Right kidney (tissue), 1 donor: ENCODE data around the gene TMEM176B.
"Not testable (repeated sequence)": the region's sequence is repeated elsewhere in the genome, so short reads cannot be mapped to it uniquely, and the experiment has no call there.

ENCODE experiments used
- DNase-seq: peaks from one replicate; pipeline ENCODE4 v3.0.0-alpha.2; 2016

Gene TMEM176B

GRCh38 chr7:150824379-150825177 lies 24.4 kb upstream of the TMEM176B start:
- no peak for DNase-seq

GRCh38 chr7:150823484-150824126 lies 23.4 kb upstream of the TMEM176B start:
- DNase-seq = no peak

- DNase-seq = no peak
These were observed 22.9 kb upstream of the TMEM176B start for GRCh38 chr7:150823043-150823442.

GRCh38 chr7:150820578-150821198 lies 20.5 kb upstream of the TMEM176B start:
- DNase-seq = no peak

- DNase-seq = no peak
These were observed 20.0 kb upstream of the TMEM176B start for GRCh38 chr7:150820148-150820547.

GRCh38 chr7:150818971-150819370 lies 18.8 kb upstream of the TMEM176B start:
- DNase-seq = no peak

- DNase-seq = no peak
These were observed 14.3 kb upstream of the TMEM176B start for GRCh38 chr7:150814328-150815001.

- not testable (repeated sequence) for DNase-seq
These were observed 7.7 kb upstream of the TMEM176B start for GRCh38 chr7:150807616-150808438.

- no peak for DNase-seq
These were observed 6.7 kb upstream of the TMEM176B start for GRCh38 chr7:150806863-150807262.

GRCh38 chr7:150806454-150806853 lies 6.3 kb upstream of the TMEM176B start:
- no peak for DNase-seq

- no peak for DNase-seq
These were observed 5.7 kb upstream of the TMEM176B start for GRCh38 chr7:150805864-150806263.

GRCh38 chr7:150804802-150805201 lies 4.6 kb upstream of the TMEM176B start:
- no peak for DNase-seq

- DNase-seq = no peak
These were observed 3.1 kb upstream of the TMEM176B start for GRCh38 chr7:150803161-150803860.

GRCh38 chr7:150801946-150802771 lies 2.0 kb upstream of the TMEM176B start:
- no peak for DNase-seq

GRCh38 chr7:150801242-150801945 lies 1.2 kb upstream of the TMEM176B start:
- DNase-seq = peak; percentile 52

GRCh38 chr7:150800581-150801241 lies 547 bp upstream of the TMEM176B start, which contains the start of gene TMEM176A:
Gene TMEM176A, plus strand, starts transcription at chr7:150800769. Its CDS starts 782 bp downstream, at chr7:150801551.
- peak; percentile 49 for DNase-seq

- DNase-seq = no peak
These were observed 1.0 kb downstream of the TMEM176B start for GRCh38 chr7:150799156-150799555.

- no peak for DNase-seq
These were observed 2.5 kb downstream of the TMEM176B start for GRCh38 chr7:150797661-150798060.
